ENCODE measurements around the gene TMEM254. TPM values are rescaled to one million over a fixed set of nuclear protein-coding genes. Genes with fewer than 3 reads are reported as not detected.

Gene TMEM254
- total and polyA plus RNA-seq, 2 of the 4 experiments (the other 2 are of a cell fraction), result 4.7 to 10.7 TPM

GRCh38 chr10:80055760-80056159, 22.7 kb upstream of the TMEM254 start:
- DNase-seq, result no peak
- no TSS peak for BruUV-seq (replicated peaks)
- Histone ChIP-seq H2AK9ac (replicated peaks; ENCODE audit: low read depth, low read length, poor library complexity) (no peak overlapping the region), H4K5ac (ENCODE audit: low read depth, low read length) (no peak overlapping the region), H3K18ac (ENCODE audit: low read depth, low read length) (no peak overlapping the region), H4K91ac (ENCODE audit: insufficient read depth, low read depth, low read length) (no peak overlapping the region), H3K4me2 (ENCODE audit: low read depth, low read length) (no peak overlapping the region), H3K9me3 (ENCODE audit: control insufficient read depth, insufficient read depth, low read length) (no peaks in the 10 kb centered on the region), H2BK120ac (ENCODE audit: low read depth, low read length) (no peak overlapping the region), H3K27me3 (ENCODE audit: control insufficient read depth, insufficient read depth, low read length) (peaks cover 1% of the 10 kb centered on the region; the same call in 1 of the 2 replicates), H2BK15ac (ENCODE audit: low read depth, low read length) (no peak overlapping the region), H2BK20ac (ENCODE audit: low read depth, low read length) (no peak overlapping the region), H3K79me1 (ENCODE audit: low read depth in 1 of 2, low read length in 2 of 2) (no peaks in the 10 kb centered on the region), H3K9me1 (ENCODE audit: insufficient read depth, low read length) (no peaks in the 10 kb centered on the region), H3K4ac (ENCODE audit: low read depth, low read length) (no peak overlapping the region), H3K14ac (replicated peaks; ENCODE audit: low read depth, low read length) (no peak overlapping the region), H3K23ac (ENCODE audit: low read depth, low read length) (no peak overlapping the region), H4K8ac (ENCODE audit: low read depth in 2 of 2, low read length in 2 of 2) (no peak overlapping the region), H3K9ac (ENCODE audit: low read depth, low read length) (no peak overlapping the region), H3K4me3 (ENCODE audit: insufficient read depth, low read depth, low read length) (no peak overlapping the region), H3K36me3 (ENCODE audit: control insufficient read depth, insufficient read depth, low read length) (no peaks in the 10 kb centered on the region), H2BK5ac (ENCODE audit: low read depth, low read length, poor library complexity, severe bottlenecking) (no peak overlapping the region), H3K27ac (ENCODE audit: insufficient read depth, low read length) (no peak overlapping the region), H2AK5ac (ENCODE audit: low read depth, low read length) (no peak overlapping the region), H2AFZ (replicated peaks; ENCODE audit: low read length, poor library complexity) (no peak overlapping the region), H4K20me1 (ENCODE audit: insufficient read depth, low read length) (no peaks in the 10 kb centered on the region), H3K56ac (ENCODE audit: extremely low read depth, insufficient read depth, low read length) (no peak overlapping the region), H3K4me1 (ENCODE audit: control insufficient read depth, insufficient read depth, low read length) (no peaks in the 10 kb centered on the region)
- CTCF ChIA-PET, result no interaction called here
- in situ Hi-C loops (cut with MboI; ENCODE audit: low sequenced_read_pairs) (no loop called here), dilution Hi-C loops (cut with HindIII; ENCODE audit: low sequenced_read_pairs, unreplicated experiment) (no loop called here), intact Hi-C loops (cut with micrococcal nuclease) (loop anchor here (5.0 kb wide), 1 partner anchor 92 kb away; no protein-coding TSS in a partner anchor)
- ATAC-seq (ENCODE audit: low read depth), result no peak
- TF ChIP-seq SMC3 (IDR thresholded peaks at IDR 0.05; ENCODE audit: low read depth, low read length) (no peak), RAD21 (IDR thresholded peaks at IDR 0.05; ENCODE audit: low read length) (no peak), USF2 (IDR thresholded peaks at IDR 0.05; ENCODE audit: low read depth, low read length) (no peak), RCOR1 (IDR thresholded peaks at IDR 0.05; ENCODE audit: insufficient replicate concordance, low read length) (no peak)
- POLR2A ChIA-PET (ENCODE audit: unreplicated experiment), result no interaction called here
- no CpG with 5 or more reads among the region's 2 CpGs for WGBS, 2 experiments (ENCODE audit: extremely low coverage in 2 of 2, insufficient read length in 1 of 2)
